Measurements from ENCODE around the gene BOK. TPM values are rescaled to one million over a fixed set of nuclear protein-coding genes. Genes with fewer than 3 reads are reported as not detected.

The BOK gene
- polyA plus RNA-seq, 1 donor from 2014 or later = 2.3 TPM

- Histone ChIP-seq H4K20me1 (ENCODE audit: insufficient read depth) (no peaks in the 10 kb centered on the region), H3K4me2 (ENCODE audit: low read length) (no peak overlapping the region), H3K4me3 (ENCODE audit: low read length) (no peak overlapping the region), H2AFZ (ENCODE audit: low read depth, low read length) (no peak overlapping the region), H3K9me2 (ENCODE audit: insufficient read depth, low read length) (no peaks in the 10 kb centered on the region), H3K27me3 (ENCODE audit: insufficient read depth, low read depth, low read length) (no peaks in the 10 kb centered on the region), H3K36me3 (ENCODE audit: insufficient read depth, low read length) (no peaks in the 10 kb centered on the region), H3K27ac (ENCODE audit: low read length) (no peak overlapping the region), H3F3A (ENCODE audit: insufficient read depth, low read length, poor library complexity, severe bottlenecking) (no peaks in the 10 kb centered on the region), H3K9ac (ENCODE audit: low read length) (no peak overlapping the region), H3K79me2 (replicated peaks; ENCODE audit: insufficient read depth, low read length) (no peaks in the 10 kb centered on the region), H3K9me3 (ENCODE audit: low read length) (no peaks in the 10 kb centered on the region)
- TF ChIP-seq EZH2 (IDR thresholded peaks at IDR 0.05; ENCODE audit: borderline replicate concordance, insufficient read depth, low read length, poor library complexity, severe bottlenecking) = no peak
- no peak for TF ChIP-seq POLR2AphosphoS5 (IDR thresholded peaks at IDR 0.05)
- no peak for TF ChIP-seq TAF1 (IDR thresholded peaks at IDR 0.05; ENCODE audit: low read depth)
- TF ChIP-seq RAD21 (conservative IDR thresholded peaks at IDR 0.05) = no peak
- no peak for TF ChIP-seq REST (IDR thresholded peaks at IDR 0.05; ENCODE audit: borderline replicate concordance)
- TF ChIP-seq MXI1 (conservative IDR thresholded peaks at IDR 0.05; ENCODE audit: poor library complexity, severe bottlenecking) = no peak
- TF ChIP-seq EP300 (conservative IDR thresholded peaks at IDR 0.05; ENCODE audit: poor library complexity, severe bottlenecking) = no peak
- no peak for TF ChIP-seq CTCF (IDR thresholded peaks at IDR 0.05; ENCODE audit: poor library complexity, severe bottlenecking)
- TF ChIP-seq SMC3 (conservative IDR thresholded peaks at IDR 0.05; ENCODE audit: poor library complexity) = no peak
Observed at GRCh38 chr2:241601841-241602240, 43.3 kb downstream of the BOK start.

- H3K27ac ChIP-seq (ENCODE audit: low read length) = no peak overlapping the region
- no peaks in the 10 kb centered on the region for H3F3A ChIP-seq (ENCODE audit: insufficient read depth, low read length, poor library complexity, severe bottlenecking)
- no peaks in the 10 kb centered on the region for H4K20me1 ChIP-seq (ENCODE audit: insufficient read depth)
- H3K79me2 ChIP-seq (replicated peaks; ENCODE audit: insufficient read depth, low read length) = no peaks in the 10 kb centered on the region
- H3K36me3 ChIP-seq (ENCODE audit: insufficient read depth, low read length) = no peaks in the 10 kb centered on the region
- H3K9ac ChIP-seq (ENCODE audit: low read length) = no peak overlapping the region
- H3K27me3 ChIP-seq (ENCODE audit: insufficient read depth, low read depth, low read length) = no peaks in the 10 kb centered on the region
- H3K4me3 ChIP-seq (ENCODE audit: low read length) = no peak overlapping the region
- no peak overlapping the region for H3K4me2 ChIP-seq (ENCODE audit: low read length)
- no peaks in the 10 kb centered on the region for H3K9me3 ChIP-seq (ENCODE audit: low read length)
- no peaks in the 10 kb centered on the region for H3K9me2 ChIP-seq (ENCODE audit: insufficient read depth, low read length)
- H2AFZ ChIP-seq (ENCODE audit: low read depth, low read length) = no peak overlapping the region
- TF ChIP-seq POLR2AphosphoS5 (IDR thresholded peaks at IDR 0.05) = no peak
- TF ChIP-seq TAF1 (IDR thresholded peaks at IDR 0.05; ENCODE audit: low read depth) = no peak
- no peak for TF ChIP-seq MXI1 (conservative IDR thresholded peaks at IDR 0.05; ENCODE audit: poor library complexity, severe bottlenecking)
- TF ChIP-seq RAD21 (conservative IDR thresholded peaks at IDR 0.05) = no peak
- TF ChIP-seq SMC3 (conservative IDR thresholded peaks at IDR 0.05; ENCODE audit: poor library complexity) = no peak
- no peak for TF ChIP-seq EP300 (conservative IDR thresholded peaks at IDR 0.05; ENCODE audit: poor library complexity, severe bottlenecking)
- no peak for TF ChIP-seq EZH2 (IDR thresholded peaks at IDR 0.05; ENCODE audit: borderline replicate concordance, insufficient read depth, low read length, poor library complexity, severe bottlenecking)
- TF ChIP-seq CTCF (IDR thresholded peaks at IDR 0.05; ENCODE audit: poor library complexity, severe bottlenecking) = no peak
- no peak for TF ChIP-seq REST (IDR thresholded peaks at IDR 0.05; ENCODE audit: borderline replicate concordance)
Observed at GRCh38 chr2:241602720-241603119, 44.2 kb downstream of the BOK start.

Measured in neural cell (in vitro differentiated cells).